Progenitor cell of endocrine pancreas (in vitro differentiated cells): ENCODE measurements around the gene PRRX2. TPM values are rescaled to one million over a fixed set of nuclear protein-coding genes. Genes with fewer than 3 reads are reported as not detected.

Source experiments
- DNase-seq: peaks from one replicate; pipeline ENCODE4 v3.0.0; 2021; ENCODE audit warnings: low spot score; ENCODE audit not compliant: unreplicated experiment
- H3K27ac Mint-ChIP-seq: 2 replicates; pipeline ENCODE4 v1.8.0; 2021; ENCODE audit warnings: mild to moderate bottlenecking, moderate library complexity, mixed read lengths
- H3K27me3 Mint-ChIP-seq: 2 replicates; pipeline ENCODE4 v1.8.0; 2021; ENCODE audit warnings: mixed read lengths
- H3K36me3 Mint-ChIP-seq: 2 replicates; pipeline ENCODE4 v1.8.0; 2022; ENCODE audit warnings: mixed read lengths; ENCODE audit not compliant: insufficient read depth
- H3K4me1 Mint-ChIP-seq: 2 replicates; pipeline ENCODE4 v1.8.0; 2021; ENCODE audit warnings: low read depth, mixed read lengths
- H3K4me3 Mint-ChIP-seq: 2 replicates; pipeline ENCODE4 v1.8.0; 2021; ENCODE audit warnings: low read depth, mild to moderate bottlenecking, moderate library complexity, mixed read lengths
- H3K9me3 Mint-ChIP-seq: 2 replicates; pipeline ENCODE4 v1.8.0; 2021; ENCODE audit warnings: low read depth, mixed read lengths
- CTCF ChIP-seq: fragments of 200-600 bp; sonication (generic); IDR thresholded peaks from one replicate; pipeline ENCODE4 v1.5.0; 2021; ENCODE audit warnings: antibody characterized with exemption, mild to moderate bottlenecking; ENCODE audit not compliant: unreplicated experiment
- total RNA-seq: library from RNA; stranded (reverse); gene quantifications from 2 replicates; pipeline ENCODE4 v1.2.1, GENCODE V29; 2021

The PRRX2 gene
- total RNA-seq, 1 donor from 2014 or later, result 0.79 TPM

DNA sequence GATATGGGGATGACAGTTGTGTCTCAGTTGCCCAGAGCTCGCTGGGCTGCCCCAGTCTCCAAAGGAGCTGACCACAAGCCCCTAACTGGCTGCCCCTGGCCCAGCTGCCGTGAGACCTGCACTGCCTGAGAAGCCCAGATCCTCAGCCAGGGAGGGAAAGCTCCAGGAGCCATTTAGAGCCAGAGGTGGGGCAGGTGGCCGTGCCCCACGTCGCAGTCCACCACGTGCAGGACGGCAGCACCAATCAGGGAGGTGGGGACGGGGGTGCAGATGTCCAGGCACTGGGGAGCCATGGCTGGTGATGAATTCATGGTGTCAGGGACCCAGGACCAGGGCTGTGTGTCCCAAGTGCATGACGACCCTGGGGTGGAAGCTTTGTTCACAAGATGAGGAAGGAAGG lies 13.4 kb downstream of the PRRX2 start:
- no peak for TF ChIP-seq CTCF
- Mint-ChIP-seq H3K9me3 (no peaks in the 10 kb centered on the region), H3K36me3 (no peaks in the 10 kb centered on the region), H3K4me3 (no peak overlapping the region), H3K27me3 (peaks cover 8% of the 10 kb centered on the region), H3K27ac (no peak overlapping the region), H3K4me1 (no peaks in the 10 kb centered on the region)
- no peak for DNase-seq

GRCh38 chr9:129679537-129679936 lies 14.1 kb downstream of the PRRX2 start:
- no peak for DNase-seq
- no peaks in the 10 kb centered on the region for H3K9me3 Mint-ChIP-seq

GRCh38 chr9:129681924-129682323 lies 16.5 kb downstream of the PRRX2 start:
- Mint-ChIP-seq H3K4me3 (no peak overlapping the region), H3K4me1 (no peaks in the 10 kb centered on the region), H3K36me3 (no peaks in the 10 kb centered on the region), H3K9me3 (no peaks in the 10 kb centered on the region), H3K27ac (no peak overlapping the region), H3K27me3 (peaks cover 10% of the 10 kb centered on the region)
- TF ChIP-seq CTCF, result no peak
- DNase-seq, result no peak

More at GRCh38 chr9:129679537-129679936, 14.1 kb downstream of the PRRX2 start:
- H3K4me1 Mint-ChIP-seq, result no peaks in the 10 kb centered on the region
- H3K4me3 Mint-ChIP-seq, result no peak overlapping the region
- no peak for TF ChIP-seq CTCF
- H3K27ac Mint-ChIP-seq, result no peak overlapping the region
- H3K27me3 Mint-ChIP-seq, result peaks cover 8% of the 10 kb centered on the region
- no peaks in the 10 kb centered on the region for H3K36me3 Mint-ChIP-seq

DNA sequence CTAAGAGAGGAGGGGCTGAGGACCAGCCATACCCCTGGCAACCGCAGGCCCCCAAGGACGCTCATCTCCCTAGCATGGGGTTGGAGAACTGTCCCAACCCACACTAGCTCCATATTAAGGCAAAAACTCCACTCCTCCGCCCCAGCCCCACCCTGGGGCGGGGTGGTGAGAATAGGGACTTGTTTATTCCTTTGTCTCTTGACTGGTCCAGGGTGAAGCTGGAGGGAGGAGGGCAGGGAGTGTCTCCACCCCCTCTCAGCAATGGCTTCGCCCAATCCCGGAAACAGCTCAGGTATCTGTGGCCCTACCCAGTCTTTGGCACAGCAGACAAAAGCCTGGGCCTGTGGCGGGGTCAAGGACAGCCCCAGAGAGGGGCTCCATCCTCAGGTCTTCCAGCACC lies 16.9 kb downstream of the PRRX2 start:
- DNase-seq, result no peak
- H3K27ac Mint-ChIP-seq, result no peak overlapping the region
- H3K9me3 Mint-ChIP-seq, result no peaks in the 10 kb centered on the region
- H3K27me3 Mint-ChIP-seq, result peaks cover 8% of the 10 kb centered on the region
- no peak overlapping the region for H3K4me3 Mint-ChIP-seq
- no peaks in the 10 kb centered on the region for H3K4me1 Mint-ChIP-seq
- TF ChIP-seq CTCF, result no peak
- H3K36me3 Mint-ChIP-seq, result no peaks in the 10 kb centered on the region

GRCh38 chr9:129685220-129685932 lies 19.9 kb downstream of the PRRX2 start:
- DNase-seq, result no peak
- no peak overlapping the region for H3K27ac Mint-ChIP-seq
- H3K4me1 Mint-ChIP-seq, result no peaks in the 10 kb centered on the region
- H3K27me3 Mint-ChIP-seq, result peaks cover 12% of the 10 kb centered on the region
- no peak overlapping the region for H3K4me3 Mint-ChIP-seq
- H3K9me3 Mint-ChIP-seq, result no peaks in the 10 kb centered on the region
- H3K36me3 Mint-ChIP-seq, result no peaks in the 10 kb centered on the region
- no peak for TF ChIP-seq CTCF
